LNCaP clone FGC (cell line): ENCODE results near the gene MACC1.
"Not testable (repeated sequence)": the region's sequence is repeated elsewhere in the genome, so short reads cannot be mapped to it uniquely, and the experiment has no call there.

ENCODE experiments used
- DNase-seq: peaks from one replicate; pipeline ENCODE4 v3.0.0-alpha.2; 2011; ENCODE audit warnings: low read depth
- H3K4me3 ChIP-seq: 2 replicates; pipeline ENCODE4 v1.5.1; 2011; ENCODE audit warnings: mild to moderate bottlenecking, low read depth, low read length, control low read depth
- TF ChIP-seq, protein P1 (sequence below): IDR thresholded peaks from 2 replicates; pipeline ENCODE4 v1.5.1; 2012; ENCODE audit warnings: mild to moderate bottlenecking; ENCODE audit not compliant: control insufficient read depth, insufficient read depth; ENCODE audit errors: extremely low read depth

The MACC1 gene

DNA sequence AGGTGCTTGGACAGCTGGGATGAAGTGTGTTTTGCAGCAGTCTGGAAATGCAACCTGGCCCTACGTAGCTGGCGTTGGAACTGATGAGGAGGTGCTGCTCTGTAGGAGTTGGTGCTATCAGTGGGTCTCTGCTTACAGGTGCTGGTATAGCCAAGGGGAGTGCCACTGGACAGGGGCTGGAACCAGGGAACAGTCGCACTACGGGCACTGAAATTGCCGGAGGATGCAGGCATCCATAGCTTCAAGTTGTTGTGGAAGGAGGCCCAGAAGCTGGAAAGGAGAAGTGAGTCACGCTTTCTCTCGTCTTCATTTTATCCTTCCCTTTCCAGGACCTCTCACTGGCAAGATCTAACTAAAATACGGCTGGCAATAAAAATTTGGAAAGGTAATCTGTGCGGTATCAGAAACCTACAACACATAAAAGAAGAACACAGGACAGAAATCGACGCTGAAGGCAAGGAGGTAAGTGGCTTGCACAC is 25.8 kb downstream of the MACC1 start:
- DNase-seq = no peak
- no peak overlapping the region for H3K4me3 ChIP-seq
- TF ChIP-seq, protein P1, sequence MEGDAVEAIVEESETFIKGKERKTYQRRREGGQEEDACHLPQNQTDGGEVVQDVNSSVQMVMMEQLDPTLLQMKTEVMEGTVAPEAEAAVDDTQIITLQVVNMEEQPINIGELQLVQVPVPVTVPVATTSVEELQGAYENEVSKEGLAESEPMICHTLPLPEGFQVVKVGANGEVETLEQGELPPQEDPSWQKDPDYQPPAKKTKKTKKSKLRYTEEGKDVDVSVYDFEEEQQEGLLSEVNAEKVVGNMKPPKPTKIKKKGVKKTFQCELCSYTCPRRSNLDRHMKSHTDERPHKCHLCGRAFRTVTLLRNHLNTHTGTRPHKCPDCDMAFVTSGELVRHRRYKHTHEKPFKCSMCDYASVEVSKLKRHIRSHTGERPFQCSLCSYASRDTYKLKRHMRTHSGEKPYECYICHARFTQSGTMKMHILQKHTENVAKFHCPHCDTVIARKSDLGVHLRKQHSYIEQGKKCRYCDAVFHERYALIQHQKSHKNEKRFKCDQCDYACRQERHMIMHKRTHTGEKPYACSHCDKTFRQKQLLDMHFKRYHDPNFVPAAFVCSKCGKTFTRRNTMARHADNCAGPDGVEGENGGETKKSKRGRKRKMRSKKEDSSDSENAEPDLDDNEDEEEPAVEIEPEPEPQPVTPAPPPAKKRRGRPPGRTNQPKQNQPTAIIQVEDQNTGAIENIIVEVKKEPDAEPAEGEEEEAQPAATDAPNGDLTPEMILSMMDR = no peak

DNA sequence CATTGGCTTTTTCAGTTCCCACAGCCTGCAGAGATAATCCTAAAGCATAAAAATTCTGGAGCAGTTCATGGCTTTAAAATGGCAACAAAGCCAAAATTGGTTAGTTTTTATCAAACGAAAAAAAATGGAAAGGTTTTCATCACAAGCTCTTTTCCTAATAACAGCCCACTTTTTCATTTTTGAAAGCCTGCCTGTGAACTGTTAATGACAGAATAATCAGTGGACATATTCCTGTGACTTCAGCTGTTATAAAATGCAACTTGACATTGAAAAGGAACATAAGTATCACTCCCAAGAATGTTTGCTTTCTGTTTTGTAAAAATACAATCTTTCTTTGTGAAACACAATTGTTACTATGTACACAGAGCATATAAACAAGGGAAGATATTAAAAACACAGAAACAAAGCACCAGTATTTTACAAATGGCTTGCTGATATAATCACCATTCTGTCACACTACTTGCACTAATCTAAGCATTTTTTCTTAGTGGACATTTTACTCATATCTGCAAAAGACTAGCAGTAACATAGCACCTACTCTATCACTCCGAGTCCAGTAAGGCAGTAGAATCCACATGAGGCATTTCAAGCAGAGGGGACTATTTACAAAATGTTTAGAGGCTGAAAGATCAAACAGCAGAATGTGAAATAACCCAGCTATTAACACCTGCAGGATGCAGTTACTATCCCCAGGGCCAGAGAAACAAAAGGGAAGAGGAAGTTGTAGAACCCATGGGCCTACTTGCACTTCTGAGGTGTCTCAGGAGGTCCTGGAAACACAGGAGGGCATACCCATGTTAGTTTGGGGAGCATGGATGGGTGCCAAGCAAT is 26.4 kb downstream of the MACC1 start:
- TF ChIP-seq, protein P1 = no peak
- no peak overlapping the region for H3K4me3 ChIP-seq
- no peak for DNase-seq

DNA sequence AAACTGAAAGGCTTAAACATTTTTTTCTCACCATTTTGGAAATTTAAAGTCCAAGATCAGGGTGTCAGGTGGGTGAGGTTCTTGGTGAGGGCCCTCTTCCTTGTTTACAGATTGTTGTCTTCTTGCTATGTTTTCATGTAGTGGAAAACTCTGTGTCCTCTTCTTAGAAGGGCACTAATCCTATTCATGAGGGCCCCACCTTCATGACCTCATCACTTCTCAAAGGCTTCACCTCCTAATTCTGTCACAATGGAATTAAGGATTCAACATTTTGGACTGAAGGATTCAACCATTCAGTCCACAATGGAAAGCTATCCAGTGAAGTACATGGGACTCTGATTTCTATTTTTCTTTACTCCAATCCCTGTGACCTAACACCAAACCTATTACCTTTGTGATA is 27.3 kb downstream of the MACC1 start:
- TF ChIP-seq, protein P1 = no peak
- DNase-seq = no peak
- H3K4me3 ChIP-seq = no peak overlapping the region

DNA sequence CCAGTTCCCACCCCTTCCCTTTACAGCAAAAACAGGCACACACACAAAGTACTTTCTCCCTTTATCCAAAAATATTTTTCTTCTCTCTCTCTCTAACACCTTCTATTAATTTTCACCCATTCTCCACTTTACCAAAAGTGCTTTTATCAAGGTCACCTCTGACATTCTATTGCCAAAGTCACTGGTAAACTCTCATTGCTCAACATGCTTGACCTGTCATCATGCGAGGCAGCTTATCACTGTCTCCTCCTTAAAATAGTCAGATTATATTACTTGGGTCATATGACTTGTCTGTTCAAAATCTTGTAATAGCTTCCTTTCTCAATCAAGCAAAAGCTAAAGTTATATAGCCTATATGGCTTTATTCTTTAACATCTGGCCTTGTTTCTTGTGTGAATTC is 28.6 kb downstream of the MACC1 start:
- H3K4me3 ChIP-seq = no peak overlapping the region
- TF ChIP-seq, protein P1 = no peak

DNA sequence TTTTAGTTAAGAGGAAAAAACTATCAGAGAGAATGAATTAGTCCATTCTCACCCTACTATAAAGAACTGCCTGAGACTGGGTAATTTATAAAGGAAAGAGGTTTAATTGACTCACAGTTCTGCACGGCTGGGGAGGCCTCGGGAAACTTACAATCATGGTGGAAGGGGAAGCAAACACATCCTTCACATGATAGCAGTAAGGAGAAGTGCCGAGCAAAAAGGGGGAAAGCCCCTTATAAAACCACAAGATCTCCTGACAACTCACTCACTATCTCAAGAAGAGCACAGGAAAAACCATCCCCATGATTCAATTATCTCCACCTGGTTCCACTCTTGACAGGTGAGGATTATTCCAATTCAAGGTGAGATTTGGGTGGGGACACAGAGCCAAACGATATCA is 29.3 kb downstream of the MACC1 start:
- DNase-seq, H3K4me3 ChIP-seq: not testable (repeated sequence)

More for the DNA sequence above, 28.6 kb downstream of the MACC1 start:
- no peak for DNase-seq

DNA sequence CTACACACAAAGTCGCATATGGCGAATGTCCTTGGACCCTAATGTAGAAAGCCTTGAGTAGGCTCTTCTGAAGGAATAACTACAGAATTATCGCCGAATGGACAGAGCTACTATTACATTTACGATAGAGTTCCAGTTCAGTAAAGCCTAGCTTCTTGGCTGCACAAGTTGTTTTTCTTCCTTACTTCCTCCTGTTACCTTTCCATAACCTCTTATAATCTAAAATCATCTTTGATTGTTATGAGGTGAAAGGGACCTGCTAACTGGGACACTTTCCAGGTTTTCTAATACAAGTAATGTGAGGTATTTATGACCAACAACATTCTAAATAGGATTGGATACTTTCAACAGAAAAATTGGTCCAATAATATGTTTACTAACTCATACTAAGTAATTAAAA is 31.2 kb downstream of the MACC1 start:
- TF ChIP-seq, protein P1 = no peak
- H3K4me3 ChIP-seq = no peak overlapping the region
- DNase-seq = no peak

DNA sequence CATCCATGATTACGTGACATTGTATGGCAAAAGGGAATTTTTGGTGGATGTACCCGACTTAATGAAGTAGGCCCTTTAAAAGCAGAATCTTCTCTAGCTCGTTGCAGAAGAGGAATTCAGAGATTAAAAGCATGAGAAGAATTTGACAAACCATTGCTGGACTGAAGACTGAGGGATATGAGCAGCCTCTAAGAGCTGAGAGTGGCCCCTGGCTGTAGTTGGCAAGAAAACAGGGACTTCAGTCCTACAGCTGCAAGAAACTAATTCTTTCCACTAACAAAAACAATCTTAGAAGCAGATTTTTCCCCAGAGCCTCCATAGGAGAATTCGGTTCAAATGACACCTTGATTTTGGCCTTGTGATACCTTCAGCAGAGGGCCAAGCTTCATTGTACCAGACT is 34.1 kb downstream of the MACC1 start:
- DNase-seq = no peak
- TF ChIP-seq, protein P1 = no peak
- no peak overlapping the region for H3K4me3 ChIP-seq
